CD4-positive, alpha-beta T cell treated with Interleukin-4 for 4 hours (primary cell): ENCODE data around the gene COPS3.
"Not testable (repeated sequence)": the region's sequence is repeated elsewhere in the genome, so short reads cannot be mapped to it uniquely, and the experiment has no call there.

Experiments
- DNase-seq: peaks from one replicate; pipeline ENCODE4 v3.0.0-alpha.2; 2020

The COPS3 gene

GRCh38 chr17:17301659-17302058, 20.6 kb upstream of the COPS3 start:
- not testable (repeated sequence) for DNase-seq

GRCh38 chr17:17300624-17301568, 19.9 kb upstream of the COPS3 start:
- peak; percentile 38 for DNase-seq

- no peak for DNase-seq
Measured at GRCh38 chr17:17298108-17298507, 17.1 kb upstream of the COPS3 start.

GRCh38 chr17:17297217-17297616, 16.2 kb upstream of the COPS3 start:
- no peak for DNase-seq

GRCh38 chr17:17295141-17295540, 14.1 kb upstream of the COPS3 start:
- DNase-seq, result no peak

GRCh38 chr17:17289701-17290100, 8.7 kb upstream of the COPS3 start:
- no peak for DNase-seq

- DNase-seq, result no peak
Measured at GRCh38 chr17:17289086-17289485, 8.0 kb upstream of the COPS3 start.

- no peak for DNase-seq
Measured at GRCh38 chr17:17285951-17286350, 4.9 kb upstream of the COPS3 start.

GRCh38 chr17:17279316-17279715, 1.7 kb downstream of the COPS3 start:
- DNase-seq, result no peak

GRCh38 chr17:17277431-17277830, 3.6 kb downstream of the COPS3 start:
- DNase-seq, result not testable (repeated sequence)

GRCh38 chr17:17275971-17276370, 5.1 kb downstream of the COPS3 start:
- no peak for DNase-seq

GRCh38 chr17:17269926-17270773, 10.9 kb downstream of the COPS3 start:
- DNase-seq, result no peak

GRCh38 chr17:17264430-17264829, 16.6 kb downstream of the COPS3 start:
- no peak for DNase-seq

GRCh38 chr17:17258998-17259397, 22.0 kb downstream of the COPS3 start:
- DNase-seq, result no peak

GRCh38 chr17:17258011-17258410, 23.0 kb downstream of the COPS3 start:
- no peak for DNase-seq

- no peak for DNase-seq
Measured at GRCh38 chr17:17256316-17256715, 24.7 kb downstream of the COPS3 start.

GRCh38 chr17:17255689-17256088, 25.4 kb downstream of the COPS3 start:
- not testable (repeated sequence) for DNase-seq

- no peak for DNase-seq
Measured at GRCh38 chr17:17254036-17254435, 27.0 kb downstream of the COPS3 start.

- no peak for DNase-seq
Measured at GRCh38 chr17:17253406-17253805, 27.6 kb downstream of the COPS3 start.

- no peak for DNase-seq
Measured at GRCh38 chr17:17252149-17252661, 28.8 kb downstream of the COPS3 start.

- no peak for DNase-seq
Measured at GRCh38 chr17:17246879-17247278, 34.2 kb downstream of the COPS3 start.

GRCh38 chr17:17243163-17243562, 37.9 kb downstream of the COPS3 start:
- DNase-seq, result no peak

- no peak for DNase-seq
Measured at GRCh38 chr17:17242246-17242645, 38.8 kb downstream of the COPS3 start.

GRCh38 chr17:17241656-17242055, 39.4 kb downstream of the COPS3 start:
- DNase-seq, result no peak
